ENCODE data around the gene NDUFS5.

GRCh38 chr1:39076799-39077148 lies 50.6 kb downstream of the NDUFS5 start:
- TF ChIP-seq POLR2A (IDR thresholded peaks at IDR 0.05) (no peak), CTCF (IDR thresholded peaks at IDR 0.05) (no peak)

Data from body of pancreas (tissue), 4 donors.